Breast epithelium (tissue), 3 donors: ENCODE measurements around the gene SV2C.

Experiments
- CTCF ChIP-seq, 3 donors: fragments of 450-650 bp; IDR thresholded peaks; one replicate each; pipeline ENCODE4 v1.5.1; 2016 to 2017; ENCODE audit warnings: antibody characterized with exemption in 3 of 3, mild to moderate bottlenecking in 3 of 3, moderate library complexity in 3 of 3
- POLR2AphosphoS5 ChIP-seq, 3 donors: sonication (generic); formaldehyde crosslinking; IDR thresholded peaks; one replicate each; pipeline ENCODE4 v1.6.1; 2017; ENCODE audit warnings: antibody characterized with exemption in 3 of 3

GRCh38 chr5:76144513-76145274 lies 61.5 kb downstream of the SV2C start:
- no peak for TF ChIP-seq CTCF (IDR thresholded peaks at IDR 0.05)
- TF ChIP-seq POLR2AphosphoS5 (IDR thresholded peaks at IDR 0.05), result no peak
